ENCODE data around the gene GLG1. TPM values are rescaled to one million over a fixed set of nuclear protein-coding genes. Genes with fewer than 3 reads are reported as not detected.

The GLG1 gene
- total and polyA plus RNA-seq, 8 donors: 116 to 147 (median 135) TPM

DNA sequence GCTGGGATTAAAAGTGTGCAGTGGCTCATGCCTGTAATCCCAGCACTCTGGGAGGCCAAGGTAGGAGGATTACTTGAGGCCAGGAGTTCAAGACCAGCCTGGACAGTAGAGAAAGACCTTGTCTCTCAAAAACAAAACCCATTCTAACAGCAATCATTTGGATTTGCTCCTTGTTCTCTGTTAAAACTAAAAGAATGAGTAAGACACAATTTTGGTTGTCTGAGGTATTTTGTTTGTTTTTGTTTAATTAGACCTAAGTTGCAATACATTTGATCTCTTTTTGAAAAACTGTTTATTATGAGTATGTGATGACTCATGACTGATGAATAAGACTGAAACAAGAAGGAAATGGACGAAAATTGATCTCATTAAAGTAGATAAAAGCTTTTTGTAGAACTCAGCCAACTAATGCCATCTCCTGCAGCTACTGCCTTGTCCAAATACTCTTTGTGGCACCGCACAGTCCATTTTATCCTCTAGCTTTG lies 29.0 kb downstream of the GLG1 start:
- H3K36me3 ChIP-seq: no peaks in the 10 kb centered on the region
- H3K4me3 ChIP-seq: no peak overlapping the region
- DNase-seq: no peak
- intact Hi-C loops (cut with DNase I): no loop called here
- H3K4me1 ChIP-seq: peaks cover 0 to 33% of the 10 kb centered on the region in 2 donors
- no peaks in the 10 kb centered on the region for H3K27me3 ChIP-seq
- H3K27ac ChIP-seq: no peak overlapping the region
- no peak for ATAC-seq
- no peak for TF ChIP-seq CTCF (IDR thresholded peaks at IDR 0.05)
- no peaks in the 10 kb centered on the region for H3K9me3 ChIP-seq

- Histone ChIP-seq H3K36me3 (no peaks in the 10 kb centered on the region), H3K4me1 (peaks cover 0 to 26% of the 10 kb centered on the region in 2 donors), H3K4me3 (no peak overlapping the region), H3K9me3 (no peaks in the 10 kb centered on the region), H3K27me3 (no peaks in the 10 kb centered on the region), H3K27ac (no peak overlapping the region)
- DNase-seq (no peak), ATAC-seq (no peak)
- intact Hi-C loops (cut with DNase I): no loop called here
- TF ChIP-seq CTCF (IDR thresholded peaks at IDR 0.05): no peak
Observed at GRCh38 chr16:74575807-74576643, 30.9 kb downstream of the GLG1 start.

- Histone ChIP-seq H3K36me3 (no peaks in the 10 kb centered on the region), H3K9me3 (no peaks in the 10 kb centered on the region)
- intact Hi-C loops (cut with DNase I): no loop called here
Observed at GRCh38 chr16:74575175-74575806, 31.6 kb downstream of the GLG1 start.

GRCh38 chr16:74574146-74574545 lies 32.8 kb downstream of the GLG1 start:
- ATAC-seq: no peak
- DNase-seq: no peak
- no peaks in the 10 kb centered on the region for H3K36me3 ChIP-seq
- no peak for TF ChIP-seq CTCF (IDR thresholded peaks at IDR 0.05)
- H3K27me3 ChIP-seq: no peaks in the 10 kb centered on the region
- H3K4me1 ChIP-seq: peaks cover 0 to 22% of the 10 kb centered on the region in 2 donors
- H3K4me3 ChIP-seq: no peak overlapping the region
- no peak overlapping the region for H3K27ac ChIP-seq
- intact Hi-C loops (cut with DNase I): no loop called here
- H3K9me3 ChIP-seq: no peaks in the 10 kb centered on the region

More at GRCh38 chr16:74575175-74575806, 31.6 kb downstream of the GLG1 start:
- no peak for TF ChIP-seq CTCF (IDR thresholded peaks at IDR 0.05)
- Histone ChIP-seq H3K27me3 (no peaks in the 10 kb centered on the region), H3K27ac (no peak overlapping the region), H3K4me1 (peaks cover 0 to 22% of the 10 kb centered on the region in 2 donors), H3K4me3 (no peak overlapping the region)
- DNase-seq (no peak), ATAC-seq (no peak)

GRCh38 chr16:74573622-74574021 lies 33.3 kb downstream of the GLG1 start:
- Histone ChIP-seq H3K27ac (no peak overlapping the region), H3K9me3 (no peaks in the 10 kb centered on the region), H3K27me3 (no peaks in the 10 kb centered on the region), H3K4me1 (peaks cover 0 to 25% of the 10 kb centered on the region in 2 donors), H3K4me3 (no peak overlapping the region), H3K36me3 (no peaks in the 10 kb centered on the region)
- no peak for TF ChIP-seq CTCF (IDR thresholded peaks at IDR 0.05)
- ATAC-seq (no peak), DNase-seq (no peak)
- intact Hi-C loops (cut with DNase I): no loop called here
